ENCODE results near the gene ALK.

Gene ALK

GRCh38 chr2:29516767-29517166 lies 404.6 kb downstream of the ALK start:
- no peak overlapping the region for H3K4me3 ChIP-seq (ENCODE audit: low read depth, low read length)
- TF ChIP-seq CTCF (IDR thresholded peaks at IDR 0.05; ENCODE audit: low read depth, low read length, missing control alignments), result no peak
- in situ Hi-C loops (cut with HindIII; ENCODE audit: low sequenced_read_pairs), result no loop called here
- DNase-seq (ENCODE audit: low read depth), result no peak

GRCh38 chr2:29509878-29510277 lies 411.5 kb downstream of the ALK start:
- in situ Hi-C loops (cut with HindIII; ENCODE audit: low sequenced_read_pairs), result no loop called here
- no peak for TF ChIP-seq CTCF (IDR thresholded peaks at IDR 0.05; ENCODE audit: low read depth, low read length, missing control alignments)
- H3K4me3 ChIP-seq (ENCODE audit: low read depth, low read length), result no peak overlapping the region
- no peak for DNase-seq (ENCODE audit: low read depth)

GRCh38 chr2:29509397-29509796 lies 412.0 kb downstream of the ALK start:
- in situ Hi-C loops (cut with HindIII; ENCODE audit: low sequenced_read_pairs), result no loop called here
- no peak for TF ChIP-seq CTCF (IDR thresholded peaks at IDR 0.05; ENCODE audit: low read depth, low read length, missing control alignments)
- no peak overlapping the region for H3K4me3 ChIP-seq (ENCODE audit: low read depth, low read length)
- peak; percentile 15 for DNase-seq (ENCODE audit: low read depth)

- no peak for DNase-seq (ENCODE audit: low read depth)
- in situ Hi-C loops (cut with HindIII; ENCODE audit: low sequenced_read_pairs), result no loop called here
- no peak overlapping the region for H3K4me3 ChIP-seq (ENCODE audit: low read depth, low read length)
- TF ChIP-seq CTCF (IDR thresholded peaks at IDR 0.05; ENCODE audit: low read depth, low read length, missing control alignments), result no peak
These were observed 416.6 kb downstream of the ALK start for GRCh38 chr2:29504746-29505145.

- no peak for DNase-seq (ENCODE audit: low read depth)
- TF ChIP-seq CTCF (IDR thresholded peaks at IDR 0.05; ENCODE audit: low read depth, low read length, missing control alignments), result no peak
- in situ Hi-C loops (cut with HindIII; ENCODE audit: low sequenced_read_pairs), result no loop called here
- H3K4me3 ChIP-seq (ENCODE audit: low read depth, low read length), result no peak overlapping the region
These were observed 418.9 kb downstream of the ALK start for GRCh38 chr2:29502460-29502911.

- H3K4me3 ChIP-seq (ENCODE audit: low read depth, low read length), result no peak overlapping the region
- in situ Hi-C loops (cut with HindIII; ENCODE audit: low sequenced_read_pairs), result no loop called here
- DNase-seq (ENCODE audit: low read depth), result no peak
- no peak for TF ChIP-seq CTCF (IDR thresholded peaks at IDR 0.05; ENCODE audit: low read depth, low read length, missing control alignments)
These were observed 424.0 kb downstream of the ALK start for GRCh38 chr2:29497375-29497774.

GRCh38 chr2:29496198-29496597 lies 425.2 kb downstream of the ALK start:
- no peak for TF ChIP-seq CTCF (IDR thresholded peaks at IDR 0.05; ENCODE audit: low read depth, low read length, missing control alignments)
- in situ Hi-C loops (cut with HindIII; ENCODE audit: low sequenced_read_pairs), result no loop called here
- H3K4me3 ChIP-seq (ENCODE audit: low read depth, low read length), result no peak overlapping the region
- no peak for DNase-seq (ENCODE audit: low read depth)

All from astrocyte of the cerebellum (primary cell).